Suprapubic skin (tissue), 4 donors: ENCODE measurements around the gene TMEM94. TPM values are rescaled to one million over a fixed set of nuclear protein-coding genes. Genes with fewer than 3 reads are reported as not detected.
"Not testable (repeated sequence)": the region's sequence is repeated elsewhere in the genome, so short reads cannot be mapped to it uniquely, and the experiment has no call there.

Source experiments
- DNase-seq, 2 donors: peaks; one replicate each; pipeline ENCODE4 v3.0.0-alpha.2; 2019; ENCODE audit warnings: low spot score in 2 of 2
- H3K27ac ChIP-seq: fragments of 200-600 bp; sonication (generic); one replicate; pipeline ENCODE4 v1.5.1; 2019
- H3K27me3 ChIP-seq: fragments of 200-600 bp; sonication (generic); one replicate; pipeline ENCODE4 v1.5.1; 2019
- H3K36me3 ChIP-seq: fragments of 200-600 bp; sonication (generic); one replicate; pipeline ENCODE4 v1.5.1; 2019
- H3K4me1 ChIP-seq: fragments of 200-600 bp; sonication (generic); one replicate; pipeline ENCODE4 v1.5.1; 2019
- H3K4me3 ChIP-seq: fragments of 200-600 bp; sonication (generic); one replicate; pipeline ENCODE4 v1.5.1; 2019; ENCODE audit warnings: mild to moderate bottlenecking
- H3K9me3 ChIP-seq: fragments of 200-600 bp; sonication (generic); one replicate; pipeline ENCODE4 v1.5.1; 2019
- EP300 ChIP-seq: sonication (generic); formaldehyde crosslinking; IDR thresholded peaks from one replicate; pipeline ENCODE4 v1.6.1; 2017; ENCODE audit warnings: antibody characterized with exemption
- POLR2A ChIP-seq, 2 donors: fragments of 450-650 bp; IDR thresholded peaks; one replicate each; pipeline ENCODE4 v1.6.1; 2017; ENCODE audit warnings: antibody characterized with exemption in 2 of 2, mild to moderate bottlenecking in 2 of 2, moderate library complexity in 2 of 2
- POLR2AphosphoS5 ChIP-seq, 3 donors: sonication (generic); formaldehyde crosslinking; IDR thresholded peaks; one replicate each; pipeline ENCODE4 v1.6.1; 2017; ENCODE audit warnings: antibody characterized with exemption in 3 of 3
- WGBS: methylation state at CpG from one replicate; pipeline ENCODE4 v1.1.5; 2018; 5-methylcytosine and 5-hydroxymethylcytosine counted together
- total RNA-seq, 4 donors: library from RNA; depleted of rRNA; stranded (reverse); fragments of >200 nt; gene quantifications; one replicate each; pipeline ENCODE4 v1.1.0, GENCODE V29; 2016
- TF ChIP-seq, protein P1 (sequence below), 2 donors: fragments of 200-600 bp in 1 of 2; fragments of 450-650 bp in 1 of 2; sonication (generic) in 1 of 2; IDR thresholded peaks; one replicate each; pipeline ENCODE4 v1.5.1; 2016 to 2019; ENCODE audit warnings: antibody characterized with exemption in 2 of 2, mild to moderate bottlenecking in 1 of 2, moderate library complexity in 1 of 2

The TMEM94 gene
- total RNA-seq, 4 donors from 2014 or later = 50.0 to 147 (median 81.7) TPM

DNA sequence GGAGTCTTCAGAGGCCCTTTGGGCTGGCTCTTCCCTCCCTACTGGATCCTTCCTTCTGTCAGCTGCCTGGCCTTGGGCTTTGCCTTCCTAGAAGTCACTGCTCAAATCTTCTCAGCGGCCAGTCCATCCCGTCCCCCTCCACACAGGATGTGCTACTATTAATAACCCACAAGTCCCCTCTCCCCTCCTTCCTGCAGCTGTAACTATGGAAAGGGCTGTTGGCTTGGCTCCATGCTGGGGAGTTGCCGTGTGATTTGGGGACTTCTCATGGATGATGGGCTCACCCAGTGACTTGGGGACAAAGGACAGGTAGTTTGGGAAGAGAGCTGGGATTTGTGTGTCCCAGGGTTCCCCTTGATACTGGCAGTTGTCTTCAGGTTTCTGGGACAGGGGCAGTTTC lies 19.4 kb downstream of the TMEM94 start:
- DNase-seq = no peak
- H3K4me1 ChIP-seq = peaks cover 23% of the 10 kb centered on the region
- peaks cover 27% of the 10 kb centered on the region for H3K36me3 ChIP-seq
- TF ChIP-seq, protein P1, sequence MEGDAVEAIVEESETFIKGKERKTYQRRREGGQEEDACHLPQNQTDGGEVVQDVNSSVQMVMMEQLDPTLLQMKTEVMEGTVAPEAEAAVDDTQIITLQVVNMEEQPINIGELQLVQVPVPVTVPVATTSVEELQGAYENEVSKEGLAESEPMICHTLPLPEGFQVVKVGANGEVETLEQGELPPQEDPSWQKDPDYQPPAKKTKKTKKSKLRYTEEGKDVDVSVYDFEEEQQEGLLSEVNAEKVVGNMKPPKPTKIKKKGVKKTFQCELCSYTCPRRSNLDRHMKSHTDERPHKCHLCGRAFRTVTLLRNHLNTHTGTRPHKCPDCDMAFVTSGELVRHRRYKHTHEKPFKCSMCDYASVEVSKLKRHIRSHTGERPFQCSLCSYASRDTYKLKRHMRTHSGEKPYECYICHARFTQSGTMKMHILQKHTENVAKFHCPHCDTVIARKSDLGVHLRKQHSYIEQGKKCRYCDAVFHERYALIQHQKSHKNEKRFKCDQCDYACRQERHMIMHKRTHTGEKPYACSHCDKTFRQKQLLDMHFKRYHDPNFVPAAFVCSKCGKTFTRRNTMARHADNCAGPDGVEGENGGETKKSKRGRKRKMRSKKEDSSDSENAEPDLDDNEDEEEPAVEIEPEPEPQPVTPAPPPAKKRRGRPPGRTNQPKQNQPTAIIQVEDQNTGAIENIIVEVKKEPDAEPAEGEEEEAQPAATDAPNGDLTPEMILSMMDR (IDR thresholded peaks at IDR 0.05) = no peak
- TF ChIP-seq POLR2A (IDR thresholded peaks at IDR 0.05) (no peak), EP300 (no peak), POLR2AphosphoS5 (IDR thresholded peaks at IDR 0.05) (no peak)
- H3K4me3 ChIP-seq = no peak overlapping the region
- H3K9me3 ChIP-seq = no peaks in the 10 kb centered on the region
- H3K27ac ChIP-seq = no peak overlapping the region
- 62% methylated on average over 3 of the region's 3 CpGs for WGBS
- H3K27me3 ChIP-seq = no peaks in the 10 kb centered on the region

DNA sequence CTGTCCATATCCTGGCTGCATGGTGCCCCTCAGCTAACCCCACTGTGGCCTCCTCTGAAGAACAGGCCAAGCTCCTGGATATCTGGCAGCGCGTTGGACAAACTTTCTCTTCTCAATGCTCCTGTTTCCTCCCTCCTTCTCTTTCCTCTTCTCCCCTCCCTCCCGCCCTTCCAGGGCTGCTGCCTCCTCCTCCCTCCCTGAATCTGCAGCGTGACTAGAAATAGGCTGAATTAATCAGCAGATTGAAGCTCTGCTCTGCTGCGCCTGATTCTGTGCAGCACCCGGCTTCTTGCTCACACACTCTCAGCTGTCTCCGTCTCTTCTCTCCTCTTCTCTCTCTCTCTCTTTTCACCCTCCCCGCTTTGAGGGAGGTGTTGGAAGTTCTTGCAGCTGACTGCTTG lies 19.8 kb downstream of the TMEM94 start:
- DNase-seq = no peak
- peaks cover 27% of the 10 kb centered on the region for H3K4me1 ChIP-seq
- H3K9me3 ChIP-seq = no peaks in the 10 kb centered on the region
- peaks cover 27% of the 10 kb centered on the region for H3K36me3 ChIP-seq
- H3K27me3 ChIP-seq = no peaks in the 10 kb centered on the region
- 55% methylated on average over 8 of the region's 8 CpGs for WGBS
- TF ChIP-seq POLR2AphosphoS5 (IDR thresholded peaks at IDR 0.05) (no peak), POLR2A (IDR thresholded peaks at IDR 0.05) (no peak), EP300 (no peak)
- TF ChIP-seq, protein P1 (IDR thresholded peaks at IDR 0.05) = no peak
- no peak overlapping the region for H3K4me3 ChIP-seq
- no peak overlapping the region for H3K27ac ChIP-seq

DNA sequence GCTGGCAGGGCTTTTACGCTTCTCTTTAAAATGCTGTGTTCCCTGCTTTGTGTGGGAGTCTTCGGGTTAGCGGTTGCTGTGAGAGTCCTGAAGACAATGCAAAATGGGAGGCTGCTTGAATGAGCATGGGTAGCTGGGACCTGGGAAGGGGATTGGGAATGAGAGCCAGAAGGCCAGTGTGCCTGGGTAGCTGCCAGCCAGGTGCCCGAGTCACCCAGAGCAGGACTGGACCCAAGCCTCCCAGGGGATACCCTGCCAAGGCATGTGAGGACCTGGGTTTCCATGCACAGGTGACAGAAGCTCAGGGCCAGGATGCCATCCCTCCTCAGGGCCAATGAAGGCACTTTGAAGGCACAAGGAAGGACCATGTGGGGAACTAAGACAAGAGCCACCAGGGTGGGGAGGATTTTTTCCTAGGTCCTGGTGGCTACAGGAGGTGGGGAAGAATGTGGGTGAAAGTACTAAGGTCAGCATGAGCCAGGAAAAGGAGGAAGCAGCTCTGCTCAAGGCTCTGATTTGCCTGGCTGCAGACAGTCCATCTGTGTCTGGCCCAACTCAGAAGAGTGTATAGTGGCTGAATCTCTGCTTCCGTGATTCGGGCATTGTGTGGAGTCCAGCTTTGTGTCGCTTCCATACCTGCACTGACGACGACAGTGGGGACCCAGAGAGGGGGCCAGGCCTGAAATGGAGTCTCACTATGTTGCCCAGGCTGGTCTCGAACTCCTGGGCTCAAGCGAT lies 20.5 kb downstream of the TMEM94 start:
- WGBS = 81% methylated on average over 10 of the region's 11 CpGs
- H3K27ac ChIP-seq = no peak overlapping the region
- no peak for DNase-seq

DNA sequence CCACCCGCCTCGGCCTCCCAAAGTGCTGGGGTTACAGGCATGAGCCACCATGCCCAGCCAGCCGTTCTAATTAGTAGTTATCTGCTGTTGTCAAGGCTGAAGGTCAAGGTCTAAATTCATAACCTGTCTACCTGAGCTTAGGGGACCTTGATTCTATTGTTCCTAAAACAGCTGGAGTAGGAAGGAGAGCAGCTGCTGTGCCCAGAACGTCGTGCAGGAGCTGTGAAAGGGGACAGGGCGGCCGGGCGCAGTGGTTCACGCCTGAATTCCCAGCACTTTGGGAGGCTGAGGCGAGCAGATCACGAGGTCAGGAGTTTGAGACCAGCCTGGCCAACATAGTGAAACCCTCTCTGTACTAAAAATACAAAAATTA lies 21.0 kb downstream of the TMEM94 start:
- Histone ChIP-seq H3K4me1 (peaks cover 29% of the 10 kb centered on the region), H3K36me3 (peaks cover 22% of the 10 kb centered on the region)
- H3K27me3 ChIP-seq, DNase-seq, H3K27ac ChIP-seq, H3K4me3 ChIP-seq, H3K9me3 ChIP-seq: not testable (repeated sequence)
- WGBS = 92% methylated on average over 11 of the region's 11 CpGs

More for the DNA sequence above, 20.5 kb downstream of the TMEM94 start:
- no peaks in the 10 kb centered on the region for H3K27me3 ChIP-seq
- TF ChIP-seq, protein P1 (IDR thresholded peaks at IDR 0.05) = no peak
- TF ChIP-seq POLR2A (IDR thresholded peaks at IDR 0.05) (no peak), EP300 (no peak), POLR2AphosphoS5 (IDR thresholded peaks at IDR 0.05) (no peak)
- no peaks in the 10 kb centered on the region for H3K9me3 ChIP-seq
- peaks cover 32% of the 10 kb centered on the region for H3K4me1 ChIP-seq
- H3K36me3 ChIP-seq = peaks cover 27% of the 10 kb centered on the region
- no peak overlapping the region for H3K4me3 ChIP-seq

GRCh38 chr17:75478508-75478907 lies 22.1 kb downstream of the TMEM94 start:
- H3K9me3 ChIP-seq = no peaks in the 10 kb centered on the region
- no peak overlapping the region for H3K27ac ChIP-seq
- H3K4me3 ChIP-seq = no peak overlapping the region
- DNase-seq = no peak
- TF ChIP-seq POLR2A (IDR thresholded peaks at IDR 0.05) = no peak
- no peak for TF ChIP-seq POLR2AphosphoS5 (IDR thresholded peaks at IDR 0.05)
- TF ChIP-seq EP300 = no peak
- TF ChIP-seq, protein P1 (IDR thresholded peaks at IDR 0.05) = no peak
- no peaks in the 10 kb centered on the region for H3K27me3 ChIP-seq
- H3K36me3 ChIP-seq = peaks cover 13% of the 10 kb centered on the region
- WGBS = 75% methylated on average over 7 of the region's 7 CpGs
- H3K4me1 ChIP-seq = peaks cover 29% of the 10 kb centered on the region
